Measurements from ENCODE around the gene FHIT. TPM values are rescaled to one million over a fixed set of nuclear protein-coding genes. Genes with fewer than 3 reads are reported as not detected.

Gene FHIT
- total RNA-seq, 4 donors from 2014 or later, result 5.0 to 15.3 (median 8.3) TPM

GRCh38 chr3:60015032-60015705, 1236.1 kb downstream of the FHIT start:
- intact Hi-C loops (cut with DNase I; ENCODE audit: low total_unique reads), result no loop called here
- 80 to 87% methylated on average over 6 of the region's 6 CpGs for WGBS, 2 donors
- no peak overlapping the region for H3K4me3 ChIP-seq (ENCODE audit: low read depth, poor library complexity, severe bottlenecking)
- no peak for TF ChIP-seq POLR2A (IDR thresholded peaks at IDR 0.05)
- TF ChIP-seq CTCF (IDR thresholded peaks at IDR 0.05), result no peak
- DNase-seq (ENCODE audit: low spot score in 2 of 2), result no peak

GRCh38 chr3:60013241-60013640, 1238.0 kb downstream of the FHIT start:
- intact Hi-C loops (cut with DNase I; ENCODE audit: low total_unique reads), result no loop called here
- 71 to 95% methylated on average over 1 of the region's 1 CpG for whole genome bisulfite sequencing, 2 donors
- TF ChIP-seq CTCF (IDR thresholded peaks at IDR 0.05) (no peak), POLR2A (IDR thresholded peaks at IDR 0.05) (no peak)
- H3K4me3 ChIP-seq (ENCODE audit: low read depth, poor library complexity, severe bottlenecking), result no peak overlapping the region
- no peak for DNase-seq (ENCODE audit: low spot score in 2 of 2)

DNA sequence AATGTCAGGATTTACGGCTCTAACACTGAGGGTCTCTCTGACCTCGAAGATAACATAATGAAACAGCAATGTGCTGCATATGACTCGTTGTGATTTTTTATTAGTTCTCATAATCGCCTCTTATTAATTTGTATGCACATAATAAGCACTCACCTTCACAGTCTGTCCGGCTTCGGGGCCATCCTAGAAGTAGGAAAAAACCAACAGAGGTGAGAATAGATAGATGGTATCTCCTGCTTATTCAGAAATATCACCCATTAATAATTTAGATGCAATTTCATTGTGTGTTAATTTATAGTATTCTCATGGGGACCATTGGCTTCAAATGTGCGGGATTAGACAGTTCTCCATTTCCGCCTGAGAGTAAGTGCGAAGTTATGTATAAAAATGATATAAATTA, 1240.0 kb downstream of the FHIT start:
- no peak for TF ChIP-seq POLR2A (IDR thresholded peaks at IDR 0.05)
- no peak for TF ChIP-seq CTCF (IDR thresholded peaks at IDR 0.05)
- no peak overlapping the region for H3K4me3 ChIP-seq (ENCODE audit: low read depth, poor library complexity, severe bottlenecking)
- WGBS, 2 donors, result 80% methylated on average over 9 of the region's 9 CpGs
- DNase-seq (ENCODE audit: low spot score in 2 of 2), result no peak
- intact Hi-C loops (cut with DNase I; ENCODE audit: low total_unique reads), result no loop called here

- 63 to 73% methylated on average over 4 of the region's 4 CpGs for WGBS, 2 donors
- intact Hi-C loops (cut with DNase I; ENCODE audit: low total_unique reads), result no loop called here
- DNase-seq (ENCODE audit: low spot score in 2 of 2), result no peak
These were observed 1240.5 kb downstream of the FHIT start for GRCh38 chr3:60010781-60011180.

DNA sequence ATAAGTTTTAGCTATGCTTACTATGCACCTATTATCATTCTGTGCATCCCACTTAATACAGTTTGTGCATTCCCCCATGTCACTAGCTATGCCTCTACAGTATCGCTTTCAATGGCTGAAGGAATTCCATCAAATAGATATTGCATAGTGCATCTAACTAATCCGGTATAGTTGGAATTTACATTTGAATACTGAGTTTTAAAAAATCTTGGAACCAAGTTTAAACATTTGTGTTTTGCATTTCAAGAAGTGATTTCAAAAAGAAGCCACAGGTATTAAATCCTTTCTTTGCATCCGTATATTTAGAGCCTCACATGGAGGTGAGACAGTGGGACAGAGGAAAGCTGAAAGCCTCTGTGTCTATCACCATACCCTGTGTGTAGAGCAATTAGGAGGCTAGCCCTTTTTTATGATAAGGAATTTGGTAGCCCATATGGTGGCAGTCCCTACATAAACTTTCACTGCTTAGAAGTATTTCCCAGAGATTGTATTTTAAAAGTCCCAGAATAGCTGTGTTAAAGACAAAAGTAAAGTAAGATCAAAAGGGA, 1241.2 kb downstream of the FHIT start:
- H3K4me3 ChIP-seq (ENCODE audit: low read depth, poor library complexity, severe bottlenecking), result no peak overlapping the region
- no peak for DNase-seq (ENCODE audit: low spot score in 2 of 2)
- intact Hi-C loops (cut with DNase I; ENCODE audit: low total_unique reads), result no loop called here
- 81 to 83% methylated on average over 3 of the region's 3 CpGs for WGBS, 2 donors
- no peak for TF ChIP-seq CTCF (IDR thresholded peaks at IDR 0.05)
- no peak for TF ChIP-seq POLR2A (IDR thresholded peaks at IDR 0.05)

More at GRCh38 chr3:60010781-60011180, 1240.5 kb downstream of the FHIT start:
- no peak for TF ChIP-seq POLR2A (IDR thresholded peaks at IDR 0.05)
- TF ChIP-seq CTCF (IDR thresholded peaks at IDR 0.05), result no peak
- no peak overlapping the region for H3K4me3 ChIP-seq (ENCODE audit: low read depth, poor library complexity, severe bottlenecking)

- H3K4me3 ChIP-seq (ENCODE audit: low read depth, poor library complexity, severe bottlenecking), result no peak overlapping the region
- WGBS, 2 donors, result 94 to 95% methylated on average over 6 of the region's 6 CpGs
- intact Hi-C loops (cut with DNase I; ENCODE audit: low total_unique reads), result no loop called here
- TF ChIP-seq CTCF (IDR thresholded peaks at IDR 0.05), result no peak
- TF ChIP-seq POLR2A (IDR thresholded peaks at IDR 0.05), result no peak
- no peak for DNase-seq (ENCODE audit: low spot score in 2 of 2)
These were observed 1249.9 kb downstream of the FHIT start for GRCh38 chr3:60001369-60001768.
